Measurements from ENCODE around the gene LSM4.

Gene LSM4

DNA sequence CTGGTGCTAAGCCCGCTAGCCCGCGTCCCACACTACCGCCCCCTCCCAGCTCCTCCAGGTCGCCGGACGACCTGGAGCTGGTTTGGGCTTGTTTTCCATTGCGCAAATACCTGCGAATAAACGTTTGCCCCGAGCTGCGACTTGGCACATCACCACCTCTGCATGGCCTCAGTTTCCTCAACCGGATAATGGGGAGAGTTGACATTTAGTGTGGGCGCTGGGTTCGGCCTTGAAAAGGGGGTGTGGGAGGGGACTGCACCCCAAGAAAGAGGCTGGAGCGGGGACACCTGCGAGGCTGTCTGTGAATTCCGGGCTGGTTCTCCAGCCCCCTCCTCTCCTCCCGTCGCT is 30.4 kb downstream of the LSM4 start:
- peak overlapping the region; percentile 83 for H3K4me3 ChIP-seq (ENCODE audit: low read length)
- peaks cover 56% of the 10 kb centered on the region for H3K4me1 ChIP-seq (ENCODE audit: control insufficient read depth, low read length)

DNA sequence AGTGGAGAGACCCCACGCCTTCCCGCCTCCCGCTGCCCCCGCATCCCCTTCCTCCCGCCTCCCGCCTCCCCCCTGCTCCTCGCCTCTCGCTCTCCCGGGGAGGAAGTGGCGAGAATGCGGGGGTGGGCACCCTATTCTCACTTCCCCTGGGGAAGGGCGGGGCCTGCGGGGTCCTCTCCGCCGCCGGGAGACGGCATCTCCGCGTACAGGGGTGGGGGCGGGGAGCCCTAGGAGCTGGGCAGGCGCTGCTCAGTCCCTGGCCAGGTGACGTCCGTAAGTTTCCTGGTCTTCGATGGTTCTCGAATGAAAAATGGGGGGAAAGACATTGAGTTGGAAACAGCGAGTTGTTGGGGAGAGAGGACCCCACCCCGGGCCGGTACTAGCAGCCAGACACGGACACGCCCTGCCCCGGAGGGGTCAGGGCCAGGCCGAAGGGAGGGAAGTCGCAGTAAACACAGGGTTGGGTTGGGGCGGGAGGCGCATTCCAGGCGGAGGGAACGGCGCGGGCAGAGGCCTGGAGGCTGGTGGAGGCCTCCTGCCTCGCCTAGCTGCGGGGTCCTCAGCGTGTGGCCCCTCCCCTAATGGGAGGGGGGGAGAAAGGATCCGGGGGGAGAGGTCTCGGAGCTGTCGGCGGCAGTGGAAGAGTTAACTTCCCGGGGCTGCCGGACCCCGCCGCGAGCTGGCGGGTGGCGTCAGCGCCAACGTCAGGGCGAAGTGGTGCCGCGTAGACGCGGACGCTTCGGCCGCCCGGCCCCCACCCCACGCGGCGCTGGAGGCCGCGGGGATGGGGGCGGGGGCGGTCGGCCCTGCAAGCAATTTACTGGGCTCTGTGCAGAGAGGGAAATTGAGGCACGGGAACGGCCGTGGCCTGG is 31.1 kb downstream of the LSM4 start:
- H3K27me3 ChIP-seq (ENCODE audit: control insufficient read depth, low read length) = no peaks in the 10 kb centered on the region
- no peaks in the 10 kb centered on the region for H3K9me2 ChIP-seq (replicated peaks; ENCODE audit: control insufficient read depth, low read length)
- no peaks in the 10 kb centered on the region for H3K9me3 ChIP-seq (ENCODE audit: control insufficient read depth, insufficient read depth, low read length)
- peak overlapping the region; percentile 83 for H3K4me3 ChIP-seq (ENCODE audit: low read length)
- H3F3A ChIP-seq (ENCODE audit: control insufficient read depth, insufficient read depth) = peaks cover 24% of the 10 kb centered on the region
- peaks cover 56% of the 10 kb centered on the region for H3K4me1 ChIP-seq (ENCODE audit: control insufficient read depth, low read length)
- H3K79me2 ChIP-seq (ENCODE audit: control insufficient read depth, low read length) = no peaks in the 10 kb centered on the region
- no peaks in the 10 kb centered on the region for H3K36me3 ChIP-seq (ENCODE audit: control insufficient read depth, low read length)
- H3K4me2 ChIP-seq (ENCODE audit: low read length) = peak overlapping the region; percentile 98
- H3K27ac ChIP-seq (ENCODE audit: low read depth, low read length) = peak overlapping the region; percentile 75
- no peaks in the 10 kb centered on the region for H4K20me1 ChIP-seq (ENCODE audit: control insufficient read depth, insufficient read depth, low read depth, low read length)
- TF ChIP-seq CTCF (IDR thresholded peaks at IDR 0.05; ENCODE audit: low read depth, low read length, poor library complexity, severe bottlenecking) (no peak), EZH2phosphoT487 (IDR thresholded peaks at IDR 0.05; ENCODE audit: borderline replicate concordance, low read length) (no peak)

More for the DNA sequence above, 30.4 kb downstream of the LSM4 start:
- TF ChIP-seq EZH2phosphoT487 (IDR thresholded peaks at IDR 0.05; ENCODE audit: borderline replicate concordance, low read length) (no peak), CTCF (IDR thresholded peaks at IDR 0.05; ENCODE audit: low read depth, low read length, poor library complexity, severe bottlenecking) (no peak)
- H3K27me3 ChIP-seq (ENCODE audit: control insufficient read depth, low read length) = no peaks in the 10 kb centered on the region
- H3K9me2 ChIP-seq (replicated peaks; ENCODE audit: control insufficient read depth, low read length) = no peaks in the 10 kb centered on the region
- H3K9me3 ChIP-seq (ENCODE audit: control insufficient read depth, insufficient read depth, low read length) = no peaks in the 10 kb centered on the region
- H3F3A ChIP-seq (ENCODE audit: control insufficient read depth, insufficient read depth) = peaks cover 24% of the 10 kb centered on the region
- no peaks in the 10 kb centered on the region for H4K20me1 ChIP-seq (ENCODE audit: control insufficient read depth, insufficient read depth, low read depth, low read length)
- H3K27ac ChIP-seq (ENCODE audit: low read depth, low read length) = peak overlapping the region; percentile 75
- no peaks in the 10 kb centered on the region for H3K36me3 ChIP-seq (ENCODE audit: control insufficient read depth, low read length)
- peak overlapping the region; percentile 98 for H3K4me2 ChIP-seq (ENCODE audit: low read length)
- no peaks in the 10 kb centered on the region for H3K79me2 ChIP-seq (ENCODE audit: control insufficient read depth, low read length)

- peak overlapping the region; percentile 75 for H3K27ac ChIP-seq (ENCODE audit: low read depth, low read length)
- peak overlapping the region; percentile 98 for H3K4me2 ChIP-seq (ENCODE audit: low read length)
- peaks cover 56% of the 10 kb centered on the region for H3K4me1 ChIP-seq (ENCODE audit: control insufficient read depth, low read length)
Measured at GRCh38 chr19:18291019-18291524, 31.8 kb downstream of the LSM4 start.

More at GRCh38 chr19:18291019-18291524, 31.8 kb downstream of the LSM4 start:
- H3F3A ChIP-seq (ENCODE audit: control insufficient read depth, insufficient read depth) = peaks cover 24% of the 10 kb centered on the region
- TF ChIP-seq CTCF (IDR thresholded peaks at IDR 0.05; ENCODE audit: low read depth, low read length, poor library complexity, severe bottlenecking) (peak; percentile 18), EZH2phosphoT487 (IDR thresholded peaks at IDR 0.05; ENCODE audit: borderline replicate concordance, low read length) (no peak)
- H3K27me3 ChIP-seq (ENCODE audit: control insufficient read depth, low read length) = no peaks in the 10 kb centered on the region
- no peaks in the 10 kb centered on the region for H3K79me2 ChIP-seq (ENCODE audit: control insufficient read depth, low read length)
- H3K4me3 ChIP-seq (ENCODE audit: low read length) = peak overlapping the region; percentile 83
- no peaks in the 10 kb centered on the region for H3K36me3 ChIP-seq (ENCODE audit: control insufficient read depth, low read length)
- H4K20me1 ChIP-seq (ENCODE audit: control insufficient read depth, insufficient read depth, low read depth, low read length) = no peaks in the 10 kb centered on the region
- no peaks in the 10 kb centered on the region for H3K9me2 ChIP-seq (replicated peaks; ENCODE audit: control insufficient read depth, low read length)
- H3K9me3 ChIP-seq (ENCODE audit: control insufficient read depth, insufficient read depth, low read length) = no peaks in the 10 kb centered on the region
